GM19468 (cell line): ENCODE data around the gene ZNF581.

Source experiments
- ATAC-seq: cut with Tn5 transposase; IDR thresholded peaks from one replicate; pipeline ENCODE4 v1.9.1; 2021; ENCODE audit warnings: mild to moderate bottlenecking, moderate library complexity, moderate number of reproducible peaks; ENCODE audit not compliant: unreplicated experiment; ENCODE audit errors: extremely low read depth

The ZNF581 gene

GRCh38 chr19:55646889-55647731 is 3.7 kb downstream of the ZNF581 start:
- no peak for ATAC-seq

- ATAC-seq, result no peak
Observed at GRCh38 chr19:55647732-55648584, 4.5 kb downstream of the ZNF581 start, which contains the start of gene CCDC106. TSS of gene CCDC106 (plus strand) at chr19:55648212. CDS start at chr19:55649047, 835 bp downstream.

GRCh38 chr19:55648585-55649267 is 5.3 kb downstream of the ZNF581 start:
- ATAC-seq, result no peak

DNA sequence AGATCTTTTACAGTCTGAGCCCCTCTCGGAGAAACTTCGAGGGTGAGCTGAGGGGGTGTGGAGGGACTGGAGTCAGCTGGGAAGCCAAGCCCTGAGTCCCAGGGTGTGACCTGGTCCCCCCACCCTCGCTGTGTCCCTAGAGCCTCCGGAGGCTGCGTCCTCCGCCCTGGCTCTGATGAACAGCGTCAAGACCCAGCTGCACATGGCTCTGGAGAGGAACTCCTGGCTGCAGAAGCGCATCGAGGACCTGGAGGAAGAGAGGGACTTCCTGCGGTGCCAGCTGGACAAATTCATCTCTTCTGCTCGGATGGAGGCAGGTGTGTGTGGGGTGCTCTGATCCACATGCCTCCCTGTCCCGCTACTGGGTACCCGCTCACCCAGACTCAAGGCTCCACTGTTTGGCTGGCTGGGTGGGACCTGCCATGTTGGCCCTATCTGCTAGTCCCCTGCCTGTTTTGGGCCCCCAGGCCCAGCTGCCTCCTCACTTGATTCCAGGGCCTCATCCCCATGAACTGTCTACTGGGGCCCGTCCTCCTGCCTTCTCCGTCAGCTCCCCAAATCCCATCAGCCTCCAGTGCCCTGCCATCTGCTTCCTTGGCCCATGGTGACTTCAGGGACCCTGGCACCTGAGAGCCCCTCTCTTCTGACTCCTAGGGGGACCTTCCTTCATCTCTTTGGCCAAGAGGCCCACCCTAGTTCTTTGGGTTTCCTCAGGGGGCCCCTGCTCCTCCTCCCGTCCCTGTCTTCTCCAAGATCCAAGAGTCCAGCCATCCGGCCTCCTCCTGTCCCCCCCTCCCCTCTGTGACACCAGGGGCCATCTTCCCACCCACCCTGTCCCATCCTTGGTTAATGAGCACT is 6.0 kb downstream of the ZNF581 start:
- ATAC-seq, result no peak

DNA sequence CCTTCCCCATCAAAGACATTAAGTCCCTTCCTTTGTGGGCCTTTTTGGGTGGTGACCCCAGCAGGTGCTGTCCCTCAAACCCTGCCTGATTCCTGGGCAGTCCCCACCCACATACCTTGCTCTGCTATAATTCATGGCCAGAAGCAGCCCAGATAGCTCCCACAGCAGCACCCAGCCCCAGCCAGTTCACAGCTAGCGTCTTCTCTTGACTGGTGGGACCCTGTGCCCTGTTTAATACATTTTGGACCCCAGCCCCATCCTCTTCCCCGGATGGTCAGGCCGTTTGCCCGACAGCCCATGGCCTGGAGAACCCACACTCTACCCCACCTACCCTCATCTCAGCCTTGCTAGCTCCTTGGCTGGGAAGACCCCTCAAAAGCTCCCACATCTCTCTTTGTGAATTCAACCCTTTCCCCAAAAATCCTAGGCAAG is 6.7 kb downstream of the ZNF581 start:
- no peak for ATAC-seq

DNA sequence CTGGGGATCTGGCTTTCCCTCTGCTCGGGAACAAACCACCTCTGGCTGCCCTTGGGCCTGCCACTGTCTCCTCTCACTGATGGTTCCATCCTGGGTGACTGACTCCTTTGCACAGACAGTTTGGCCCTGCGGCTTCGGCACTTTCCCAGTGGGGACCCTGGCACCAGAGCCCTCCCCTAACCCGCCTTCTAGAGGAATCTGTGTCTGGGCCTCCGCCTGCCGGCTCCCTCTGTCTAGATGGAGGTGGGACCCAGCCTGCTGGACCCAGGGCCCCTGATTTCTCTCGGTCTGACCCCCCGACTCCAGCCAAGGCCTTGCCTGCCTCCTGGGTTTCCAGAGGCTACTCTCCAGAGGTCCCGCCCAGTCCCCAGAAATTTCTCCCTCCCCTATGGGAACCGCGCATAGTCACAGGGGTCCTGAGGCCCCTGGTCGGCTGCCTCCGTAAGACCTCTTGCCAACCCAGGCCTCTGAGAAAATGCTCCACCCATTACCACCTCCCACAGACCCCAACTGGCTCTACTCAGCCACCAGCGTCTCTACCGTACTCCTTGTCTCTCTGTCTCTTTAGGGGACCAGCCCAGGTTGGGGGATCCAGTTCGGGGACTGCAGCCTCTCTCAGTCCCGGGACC is 7.3 kb downstream of the ZNF581 start:
- no peak for ATAC-seq

GRCh38 chr19:55651236-55651635 is 7.8 kb downstream of the ZNF581 start:
- no peak for ATAC-seq

DNA sequence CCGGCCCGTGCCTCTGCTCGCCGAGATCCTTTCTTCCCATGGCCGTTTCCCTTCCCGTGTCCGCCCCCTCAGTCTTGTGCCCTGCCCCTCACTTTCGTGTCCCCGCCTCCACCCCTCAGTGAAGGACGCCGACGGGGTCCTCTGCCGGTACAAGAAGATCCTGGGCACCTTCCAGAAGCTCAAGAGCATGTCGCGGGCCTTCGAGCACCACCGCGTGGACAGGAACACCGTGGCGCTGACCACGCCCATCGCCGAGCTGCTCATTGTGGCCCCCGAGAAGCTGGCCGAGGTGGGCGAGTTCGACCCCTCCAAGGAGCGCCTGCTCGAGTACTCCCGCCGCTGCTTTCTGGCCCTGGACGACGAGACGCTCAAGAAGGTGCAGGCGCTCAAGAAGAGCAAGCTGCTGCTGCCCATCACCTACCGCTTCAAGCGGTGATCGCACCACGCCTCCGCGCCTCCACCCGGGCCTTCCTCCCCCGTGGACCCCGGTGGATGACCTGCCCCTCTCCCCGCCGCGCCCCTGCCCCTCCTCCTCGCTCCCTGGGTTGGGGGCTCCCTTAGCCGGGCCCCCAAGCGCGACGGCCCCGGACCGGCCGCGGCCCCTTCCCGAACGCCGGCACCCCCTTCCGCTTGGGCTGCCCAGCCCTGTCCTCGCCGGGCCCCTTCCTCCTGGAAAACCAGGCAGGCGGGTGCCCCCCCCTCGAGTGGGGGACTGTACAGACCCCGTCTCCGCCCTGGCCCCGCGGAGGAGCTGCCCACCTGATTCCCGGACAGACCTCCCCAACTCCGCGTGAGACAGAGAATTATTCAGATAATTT is 9.1 kb downstream of the ZNF581 start:
- ATAC-seq, result no peak

- peak; percentile 35 for ATAC-seq
Observed at GRCh38 chr19:55653651-55654322, 10.3 kb downstream of the ZNF581 start.

- ATAC-seq, result peak; percentile 42
Observed at GRCh38 chr19:55654323-55654867, 10.9 kb downstream of the ZNF581 start.

- peak; percentile 15 for ATAC-seq
Observed at GRCh38 chr19:55654868-55655647, 11.6 kb downstream of the ZNF581 start, which contains the start of gene U2AF2. TSS of gene U2AF2 (plus strand) at chr19:55655035. CDS start at chr19:55655105, 70 bp downstream.

- no peak for ATAC-seq
Observed at GRCh38 chr19:55655648-55656040, 12.2 kb downstream of the ZNF581 start.

- no peak for ATAC-seq
Observed at GRCh38 chr19:55656552-55656951, 13.1 kb downstream of the ZNF581 start.

DNA sequence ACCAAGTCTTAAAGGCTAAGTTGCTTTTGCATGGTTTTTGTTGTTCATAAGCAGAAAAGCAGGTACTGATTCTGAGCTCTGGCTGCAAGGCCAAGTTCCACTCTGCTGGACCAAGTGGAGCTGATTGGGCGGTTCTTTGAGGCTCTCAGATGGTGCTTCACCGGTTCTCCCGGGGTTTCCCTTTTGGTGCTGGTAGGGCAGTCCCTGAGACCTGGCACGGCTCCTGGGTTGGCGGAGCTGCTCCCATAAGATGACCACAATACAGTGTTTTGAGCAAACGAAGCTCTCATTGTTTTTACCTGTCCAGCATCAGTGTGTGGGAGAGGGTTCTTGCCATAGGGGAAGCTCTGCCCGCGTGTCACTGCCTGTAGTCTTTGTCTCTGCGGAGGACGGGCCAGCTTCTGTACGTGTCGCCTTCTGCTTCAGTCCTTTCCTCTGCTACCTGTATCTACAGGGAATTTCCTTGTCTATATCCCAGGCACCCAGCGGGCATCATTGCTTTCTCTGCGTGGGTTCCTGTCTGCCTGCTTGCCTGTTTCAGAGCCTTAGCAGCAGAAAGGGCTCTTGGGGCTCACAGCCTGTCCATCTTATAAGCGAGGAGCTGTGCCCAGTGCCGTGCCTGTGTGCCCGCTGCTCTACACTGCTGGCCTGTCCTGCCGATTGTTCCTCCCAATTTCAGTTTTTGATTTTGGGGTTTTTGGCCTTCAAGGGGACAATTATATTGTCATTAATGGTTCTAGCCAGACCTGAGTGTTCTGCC is 13.7 kb downstream of the ZNF581 start:
- ATAC-seq, result no peak

DNA sequence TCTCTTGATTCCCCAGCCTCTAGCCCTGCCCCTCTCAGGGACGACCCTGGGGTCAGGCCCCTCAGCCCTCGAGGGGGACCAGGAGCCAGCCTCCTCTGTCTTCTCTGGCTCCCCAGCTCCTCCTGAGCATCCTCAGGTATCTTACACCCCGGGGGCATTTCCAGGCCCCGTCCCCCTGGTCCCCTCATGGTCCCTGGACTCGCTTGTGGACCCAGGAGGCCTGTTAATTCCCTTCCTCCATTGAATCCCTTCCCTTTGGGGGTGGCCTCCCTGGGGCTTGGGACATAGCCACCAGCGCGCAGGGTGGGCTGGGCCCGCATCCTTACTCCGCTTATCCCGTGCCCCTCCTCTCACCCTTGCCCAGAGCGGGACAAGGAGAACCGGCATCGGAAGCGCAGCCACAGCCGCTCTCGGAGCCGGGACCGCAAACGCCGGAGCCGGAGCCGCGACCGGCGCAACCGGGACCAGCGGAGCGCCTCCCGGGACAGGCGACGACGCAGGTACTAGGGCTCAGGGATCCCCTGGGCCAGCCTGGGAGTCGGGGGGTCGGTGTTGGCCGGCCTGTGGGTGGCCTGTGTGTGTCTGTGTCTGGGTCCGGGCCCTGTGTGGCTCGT is 15.5 kb downstream of the ZNF581 start:
- ATAC-seq, result no peak

GRCh38 chr19:55659822-55660221 is 16.4 kb downstream of the ZNF581 start:
- ATAC-seq, result no peak
